Measurements from ENCODE around the gene KIAA1217. TPM values are rescaled to one million over a fixed set of nuclear protein-coding genes. Genes with fewer than 3 reads are reported as not detected.

KIAA1217 gene
- total RNA-seq, 4 donors from 2014 or later: 10.1 to 15.9 (median 12.5) TPM

- DNase-seq (ENCODE audit: extremely low spot score): no peak
- peaks cover 0 to 51% (median 11%) of the 10 kb centered on the region in 4 donors for H3K36me3 ChIP-seq
- no peak overlapping the region for H3K4me3 ChIP-seq
- no peaks in the 10 kb centered on the region for H3K27me3 ChIP-seq
- intact Hi-C loops (cut with DNase I): no loop called here
- no peak for TF ChIP-seq EP300 (IDR thresholded peaks at IDR 0.05)
- 67% methylated on average over 1 of the region's 1 CpG for WGBS
- H3K9me3 ChIP-seq: no peaks in the 10 kb centered on the region
- no peak overlapping the region for H3K27ac ChIP-seq (replicated peaks in 1 of 4)
- no peaks in the 10 kb centered on the region for H3K4me1 ChIP-seq
Observed at GRCh38 chr10:24435374-24435773, 226.4 kb downstream of the KIAA1217 start.

DNA sequence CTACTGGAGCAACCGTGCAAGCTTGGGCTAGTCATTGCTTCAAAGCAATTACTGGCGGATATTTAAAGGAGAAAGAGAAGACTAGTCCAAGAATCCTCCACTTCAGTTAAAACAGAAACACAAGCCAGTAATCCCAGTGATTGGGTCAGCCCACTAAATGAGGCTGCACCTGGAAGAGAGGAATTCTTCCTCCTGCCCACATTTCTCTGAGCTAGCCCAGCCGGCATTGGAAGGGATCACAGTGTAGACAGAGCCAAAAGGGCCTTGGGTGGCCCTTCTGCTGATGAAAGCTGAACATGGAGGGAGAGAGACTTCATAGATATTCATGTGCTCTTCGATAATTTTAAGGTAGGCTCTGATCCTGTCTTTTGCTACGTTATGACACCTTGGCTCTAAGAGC lies 228.4 kb downstream of the KIAA1217 start:
- TF ChIP-seq EP300 (IDR thresholded peaks at IDR 0.05) (no peak), POLR2AphosphoS5 (IDR thresholded peaks at IDR 0.05) (no peak), POLR2A (IDR thresholded peaks at IDR 0.05; ENCODE audit: low read depth) (no peak)
- TF ChIP-seq, protein P1, sequence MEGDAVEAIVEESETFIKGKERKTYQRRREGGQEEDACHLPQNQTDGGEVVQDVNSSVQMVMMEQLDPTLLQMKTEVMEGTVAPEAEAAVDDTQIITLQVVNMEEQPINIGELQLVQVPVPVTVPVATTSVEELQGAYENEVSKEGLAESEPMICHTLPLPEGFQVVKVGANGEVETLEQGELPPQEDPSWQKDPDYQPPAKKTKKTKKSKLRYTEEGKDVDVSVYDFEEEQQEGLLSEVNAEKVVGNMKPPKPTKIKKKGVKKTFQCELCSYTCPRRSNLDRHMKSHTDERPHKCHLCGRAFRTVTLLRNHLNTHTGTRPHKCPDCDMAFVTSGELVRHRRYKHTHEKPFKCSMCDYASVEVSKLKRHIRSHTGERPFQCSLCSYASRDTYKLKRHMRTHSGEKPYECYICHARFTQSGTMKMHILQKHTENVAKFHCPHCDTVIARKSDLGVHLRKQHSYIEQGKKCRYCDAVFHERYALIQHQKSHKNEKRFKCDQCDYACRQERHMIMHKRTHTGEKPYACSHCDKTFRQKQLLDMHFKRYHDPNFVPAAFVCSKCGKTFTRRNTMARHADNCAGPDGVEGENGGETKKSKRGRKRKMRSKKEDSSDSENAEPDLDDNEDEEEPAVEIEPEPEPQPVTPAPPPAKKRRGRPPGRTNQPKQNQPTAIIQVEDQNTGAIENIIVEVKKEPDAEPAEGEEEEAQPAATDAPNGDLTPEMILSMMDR (IDR thresholded peaks at IDR 0.05): no peak
- Histone ChIP-seq H3K27me3 (no peaks in the 10 kb centered on the region), H3K36me3 (peaks cover 0 to 61% (median 16%) of the 10 kb centered on the region in 4 donors), H3K4me1 (no peaks in the 10 kb centered on the region), H3K27ac (replicated peaks in 1 of 4) (no peak overlapping the region), H3K4me3 (no peak overlapping the region), H3K9me3 (no peaks in the 10 kb centered on the region)
- DNase-seq (ENCODE audit: extremely low spot score): no peak
- intact Hi-C loops (cut with DNase I): no loop called here
- WGBS: 89% methylated on average over 5 of the region's 5 CpGs

GRCh38 chr10:24438800-24439199 lies 229.9 kb downstream of the KIAA1217 start:
- 86% methylated on average over 1 of the region's 1 CpG for WGBS
- intact Hi-C loops (cut with DNase I): no loop called here
- no peak for DNase-seq (ENCODE audit: extremely low spot score)
- TF ChIP-seq, protein P1 (IDR thresholded peaks at IDR 0.05): no peak
- TF ChIP-seq POLR2AphosphoS5 (IDR thresholded peaks at IDR 0.05) (no peak), EP300 (IDR thresholded peaks at IDR 0.05) (no peak), POLR2A (IDR thresholded peaks at IDR 0.05; ENCODE audit: low read depth) (no peak)
- H3K36me3 ChIP-seq: peaks cover 0 to 51% (median 13%) of the 10 kb centered on the region in 4 donors
- H3K27me3 ChIP-seq: no peaks in the 10 kb centered on the region
- no peaks in the 10 kb centered on the region for H3K4me1 ChIP-seq
- H3K4me3 ChIP-seq: no peak overlapping the region
- no peaks in the 10 kb centered on the region for H3K9me3 ChIP-seq
- no peak overlapping the region for H3K27ac ChIP-seq (replicated peaks in 1 of 4)

- H3K4me1 ChIP-seq: no peaks in the 10 kb centered on the region
- H3K9me3 ChIP-seq: no peaks in the 10 kb centered on the region
- H3K27ac ChIP-seq (replicated peaks in 1 of 4): no peak overlapping the region
- intact Hi-C loops (cut with DNase I): no loop called here
- no peak overlapping the region for H3K4me3 ChIP-seq
- 93% methylated on average over 4 of the region's 4 CpGs for WGBS
- DNase-seq (ENCODE audit: extremely low spot score): no peak
- TF ChIP-seq, protein P1 (IDR thresholded peaks at IDR 0.05): no peak
- TF ChIP-seq POLR2AphosphoS5 (IDR thresholded peaks at IDR 0.05): no peak
- TF ChIP-seq POLR2A (IDR thresholded peaks at IDR 0.05; ENCODE audit: low read depth): no peak
- no peak for TF ChIP-seq EP300 (IDR thresholded peaks at IDR 0.05)
- peaks cover 0 to 39% (median 7%) of the 10 kb centered on the region in 4 donors for H3K36me3 ChIP-seq
- no peaks in the 10 kb centered on the region for H3K27me3 ChIP-seq
Observed at GRCh38 chr10:24439935-24440334, 231.0 kb downstream of the KIAA1217 start.

GRCh38 chr10:24440817-24441797 lies 232.2 kb downstream of the KIAA1217 start:
- 93% methylated on average over 12 of the region's 13 CpGs for WGBS

More at GRCh38 chr10:24440817-24441797, 232.2 kb downstream of the KIAA1217 start:
- intact Hi-C loops (cut with DNase I): no loop called here
- Histone ChIP-seq H3K9me3 (no peaks in the 10 kb centered on the region), H3K36me3 (peaks cover 0 to 34% (median 6%) of the 10 kb centered on the region in 4 donors), H3K4me1 (no peaks in the 10 kb centered on the region), H3K27ac (replicated peaks in 1 of 4) (no peak overlapping the region), H3K27me3 (no peaks in the 10 kb centered on the region), H3K4me3 (no peak overlapping the region)
- TF ChIP-seq EP300 (IDR thresholded peaks at IDR 0.05) (no peak), POLR2A (IDR thresholded peaks at IDR 0.05; ENCODE audit: low read depth) (no peak), POLR2AphosphoS5 (IDR thresholded peaks at IDR 0.05) (no peak)
- TF ChIP-seq, protein P1 (IDR thresholded peaks at IDR 0.05): no peak
- no peak for DNase-seq (ENCODE audit: extremely low spot score)

Measured in esophagus muscularis mucosa (tissue), 4 donors.